Measurements from ENCODE around the gene ZNF267.
"Not testable (repeated sequence)": the region's sequence is repeated elsewhere in the genome, so short reads cannot be mapped to it uniquely, and the experiment has no call there.

ZNF267 gene

DNA sequence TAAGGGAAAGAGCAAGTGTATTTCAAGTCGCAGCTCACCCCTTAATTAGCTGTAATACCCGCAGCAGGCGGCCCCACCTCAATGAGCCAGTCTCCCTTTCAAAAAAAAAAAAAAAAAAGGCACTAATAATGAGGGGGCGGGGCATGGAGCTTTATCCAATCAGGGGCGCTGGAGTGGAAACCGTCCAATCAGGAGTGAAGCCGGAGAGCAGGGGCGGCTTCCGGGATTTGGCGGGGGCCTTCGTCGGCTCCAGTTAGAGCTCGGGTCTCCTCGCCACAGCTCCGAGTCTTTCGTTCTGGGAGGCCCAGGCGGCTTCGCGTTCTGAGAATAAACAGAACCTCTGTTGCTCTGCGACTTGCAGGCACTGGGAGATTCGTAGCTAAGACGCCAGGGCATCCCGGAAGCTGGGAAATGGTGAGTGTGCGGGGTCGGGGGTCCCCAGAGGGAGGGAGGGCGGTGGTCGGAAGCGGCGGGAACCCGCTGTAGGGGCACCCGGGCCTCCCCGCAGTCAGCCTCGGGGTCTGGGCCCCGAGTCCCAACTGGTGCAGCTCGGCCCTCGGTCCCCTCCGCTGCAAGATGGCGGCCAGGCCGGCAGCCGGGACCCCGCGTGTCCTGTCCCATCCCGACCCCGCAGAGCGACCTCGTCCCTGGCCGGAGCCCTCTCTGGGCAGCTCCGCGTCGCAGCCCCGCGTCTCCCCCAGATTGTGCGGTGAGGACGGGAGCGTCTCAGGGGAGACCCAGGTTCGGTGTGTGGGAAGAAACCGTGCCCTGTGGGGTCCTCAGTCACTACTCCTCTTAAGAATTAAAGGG, at the start of gene ZNF267:
Gene ZNF267, plus strand, starts transcription at position 252 of the 810 bp plus-strand sequence. Its CDS starts 160 bp downstream, at position 412.
- peak; percentile 86 for DNase-seq (ENCODE audit: low read depth)

DNA sequence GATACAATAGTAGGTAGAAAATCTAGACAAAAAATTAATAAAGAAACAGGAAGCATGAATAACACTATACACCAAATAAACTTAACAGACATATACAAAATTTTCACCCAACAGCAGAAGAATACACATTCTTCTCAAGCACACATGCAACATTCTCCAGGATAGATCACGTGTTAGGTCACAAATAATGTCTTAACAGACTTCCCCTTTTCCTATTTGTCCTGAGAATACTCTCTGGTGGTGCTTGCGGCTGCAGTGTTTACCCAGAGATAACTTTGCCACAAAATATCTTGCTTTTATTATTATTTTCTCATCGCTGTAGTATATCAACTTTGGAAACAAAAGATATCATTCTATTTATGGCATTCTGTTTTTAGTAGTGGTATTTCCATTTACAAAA, 40.6 kb upstream of the ZNF267 start:
- no peak for DNase-seq (ENCODE audit: low read depth)

DNA sequence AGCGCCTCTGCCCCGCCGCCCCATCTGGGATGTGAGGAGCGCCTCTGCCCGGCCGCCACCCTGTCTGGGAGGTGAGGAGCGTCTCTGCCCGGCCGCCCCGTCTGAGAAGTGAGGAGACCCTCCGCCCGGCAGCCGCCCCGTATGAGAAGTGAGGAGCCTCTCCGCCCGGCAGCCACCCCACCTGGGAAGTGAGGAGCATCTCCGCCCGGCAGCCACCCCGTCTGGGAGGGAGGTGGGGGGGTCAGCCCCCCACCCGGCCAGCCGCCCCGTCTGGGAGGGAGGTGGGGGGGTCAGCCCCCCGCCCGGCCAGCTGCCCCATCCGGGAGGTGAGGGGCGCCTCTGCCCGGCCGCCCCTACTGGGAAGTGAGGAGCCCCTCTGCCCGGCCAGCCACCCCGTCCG, 37.2 kb upstream of the ZNF267 start:
- not testable (repeated sequence) for DNase-seq (ENCODE audit: low read depth)

DNA sequence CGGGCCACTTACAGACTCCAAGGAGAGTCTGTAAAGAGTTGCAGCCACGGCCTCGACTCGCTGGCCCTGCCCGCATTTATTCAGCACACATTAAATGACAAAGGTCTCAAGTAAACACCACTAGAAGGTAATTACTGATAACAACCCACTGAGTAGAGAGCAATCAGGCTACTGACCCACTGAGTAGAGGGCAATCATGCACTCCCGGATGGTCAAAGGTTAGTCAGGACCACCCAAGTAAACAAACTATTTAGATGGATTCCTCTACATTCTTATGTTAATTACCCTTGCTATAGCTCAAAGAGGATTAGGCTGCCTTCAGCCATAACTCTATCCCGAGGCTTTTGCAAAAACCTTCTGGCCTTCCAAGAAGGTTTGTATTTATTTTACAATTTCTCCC, 30.7 kb upstream of the ZNF267 start:
- no peak for DNase-seq (ENCODE audit: low read depth)

DNA sequence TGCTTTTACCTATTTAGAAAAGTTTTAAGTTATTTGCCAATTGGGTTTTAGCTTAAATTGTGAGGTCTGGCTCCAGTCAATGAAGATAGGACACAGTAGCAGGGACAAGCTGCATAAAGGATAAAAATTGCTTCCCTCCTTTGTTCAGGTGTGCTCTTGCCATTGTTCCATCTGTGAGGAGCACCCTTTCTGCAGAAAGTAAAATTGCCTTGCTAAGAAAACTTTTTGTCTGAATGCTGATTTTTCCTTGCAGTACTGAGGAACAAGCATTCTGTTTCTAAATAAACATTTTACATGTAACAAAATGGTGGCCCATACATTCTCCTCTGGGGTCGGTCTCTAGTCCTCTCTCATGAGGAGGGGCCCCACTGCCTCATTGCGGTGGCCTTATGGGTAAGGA, 25.0 kb upstream of the ZNF267 start:
- not testable (repeated sequence) for DNase-seq (ENCODE audit: low read depth)

DNA sequence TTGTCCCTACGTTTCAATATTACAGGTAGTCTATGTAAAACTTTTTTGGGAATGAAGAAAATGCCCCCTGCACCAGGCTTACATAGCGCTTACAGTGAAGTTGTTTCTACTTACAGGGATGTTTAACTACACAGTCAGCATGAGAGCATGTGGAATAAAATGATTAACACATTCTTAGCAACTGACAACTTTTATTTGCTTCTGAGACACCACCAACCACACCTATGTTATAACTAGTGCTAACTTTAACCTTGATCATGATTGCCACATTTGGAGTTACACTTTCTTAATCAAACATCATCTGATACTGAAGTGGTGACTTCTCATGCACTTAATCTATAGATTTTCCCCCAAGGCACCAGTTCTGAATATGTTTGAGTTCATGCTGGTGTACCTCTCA, 20.3 kb upstream of the ZNF267 start:
- no peak for DNase-seq (ENCODE audit: low read depth)

DNA sequence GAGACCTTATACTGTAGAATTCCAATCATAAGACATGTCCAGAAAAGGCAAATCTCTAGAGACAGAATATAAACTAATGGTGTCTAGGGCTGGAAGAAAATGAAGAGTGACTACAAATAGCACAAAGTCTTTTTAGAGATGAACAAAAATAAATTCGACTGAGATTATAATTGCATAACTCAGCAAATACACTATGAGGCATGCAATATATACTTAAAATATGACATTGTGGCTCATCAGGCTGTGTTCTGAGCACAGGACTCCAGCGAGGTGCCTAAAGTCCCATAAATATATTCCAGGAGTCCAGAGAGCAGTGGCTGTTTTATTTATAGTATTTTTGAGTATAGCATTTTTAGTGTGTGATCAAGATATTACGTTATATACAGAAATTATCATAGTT, 13.1 kb upstream of the ZNF267 start:
- no peak for DNase-seq (ENCODE audit: low read depth)

DNA sequence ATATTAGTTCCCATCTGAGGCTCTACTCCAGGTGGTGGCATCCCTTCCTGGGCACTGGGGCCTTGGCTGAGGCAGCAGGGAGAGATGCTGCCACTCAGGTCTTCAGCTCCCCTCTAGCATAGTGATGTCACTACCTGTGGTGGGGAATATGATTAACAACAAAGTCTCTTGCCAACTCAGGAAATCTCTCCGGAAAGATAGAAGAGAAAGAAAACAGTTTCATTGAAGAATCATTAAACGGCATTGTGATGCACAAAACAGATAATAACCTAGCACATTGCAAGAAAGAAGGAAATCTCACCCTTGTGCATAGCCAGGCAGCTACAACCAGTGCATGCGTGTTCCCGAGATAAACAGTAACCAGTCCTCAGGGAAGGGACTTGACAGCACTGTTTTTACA, 12.2 kb upstream of the ZNF267 start:
- no peak for DNase-seq (ENCODE audit: low read depth)

DNA sequence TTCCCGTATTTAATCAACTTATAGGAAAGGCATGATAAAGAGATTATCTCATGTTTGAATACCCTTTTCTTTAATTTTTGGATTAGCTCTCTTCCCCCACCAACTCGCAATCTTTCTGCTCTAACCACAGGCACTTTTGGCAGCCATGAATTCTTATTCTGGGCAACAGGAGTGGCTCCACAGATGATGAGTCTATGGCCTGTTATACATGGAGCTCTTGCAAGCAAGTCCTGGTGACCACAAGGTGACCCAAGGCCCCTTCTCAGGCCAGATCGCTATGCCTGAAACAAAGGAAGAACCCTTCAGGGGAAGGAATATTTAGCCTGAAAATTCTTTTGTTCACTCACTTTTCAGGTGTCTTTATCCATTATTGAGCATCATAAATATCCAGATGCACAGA, 10.8 kb upstream of the ZNF267 start:
- no peak for DNase-seq (ENCODE audit: low read depth)

DNA sequence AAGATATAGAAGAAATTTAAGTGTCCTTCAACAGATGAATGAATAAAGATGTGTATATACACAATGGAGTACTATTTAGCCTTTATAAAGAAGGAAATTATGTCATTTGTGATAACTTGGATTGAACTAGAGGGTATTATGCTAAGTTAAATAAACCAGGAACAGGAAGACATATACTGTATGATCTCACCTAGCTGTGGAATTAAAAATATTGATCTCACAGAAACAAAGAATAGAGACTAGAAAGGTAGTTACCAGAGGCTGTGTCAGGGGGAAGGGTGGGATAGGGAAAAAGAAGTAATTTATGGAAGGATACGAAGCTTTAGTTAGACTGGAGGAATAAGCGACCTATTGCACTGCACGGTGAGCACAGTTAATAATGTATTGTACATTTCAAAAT, 5.4 kb upstream of the ZNF267 start:
- no peak for DNase-seq (ENCODE audit: low read depth)

DNA sequence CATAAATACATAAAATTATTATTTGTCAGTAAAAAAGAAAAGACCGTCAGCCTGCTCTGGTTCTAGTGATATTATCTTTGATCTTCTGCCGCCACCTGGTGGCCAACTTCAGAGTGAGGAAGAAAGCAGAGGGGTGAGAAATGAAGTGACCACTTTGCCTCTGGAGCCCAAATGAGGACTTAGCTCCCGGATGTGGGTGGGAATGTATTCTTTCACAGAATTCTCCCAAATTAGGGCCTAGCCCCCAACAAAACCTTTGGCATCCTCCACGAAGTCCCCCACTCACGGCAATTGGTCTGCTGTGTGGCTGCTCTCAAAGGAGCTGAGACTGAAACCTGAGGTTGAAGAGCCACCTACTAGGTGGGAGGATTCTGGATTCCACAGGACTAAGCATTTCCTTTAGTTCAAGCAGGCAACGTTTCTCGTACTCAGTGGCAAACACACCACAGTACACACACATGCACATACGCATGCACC, 4.9 kb upstream of the ZNF267 start:
- DNase-seq (ENCODE audit: low read depth) = peak; percentile 55

DNA sequence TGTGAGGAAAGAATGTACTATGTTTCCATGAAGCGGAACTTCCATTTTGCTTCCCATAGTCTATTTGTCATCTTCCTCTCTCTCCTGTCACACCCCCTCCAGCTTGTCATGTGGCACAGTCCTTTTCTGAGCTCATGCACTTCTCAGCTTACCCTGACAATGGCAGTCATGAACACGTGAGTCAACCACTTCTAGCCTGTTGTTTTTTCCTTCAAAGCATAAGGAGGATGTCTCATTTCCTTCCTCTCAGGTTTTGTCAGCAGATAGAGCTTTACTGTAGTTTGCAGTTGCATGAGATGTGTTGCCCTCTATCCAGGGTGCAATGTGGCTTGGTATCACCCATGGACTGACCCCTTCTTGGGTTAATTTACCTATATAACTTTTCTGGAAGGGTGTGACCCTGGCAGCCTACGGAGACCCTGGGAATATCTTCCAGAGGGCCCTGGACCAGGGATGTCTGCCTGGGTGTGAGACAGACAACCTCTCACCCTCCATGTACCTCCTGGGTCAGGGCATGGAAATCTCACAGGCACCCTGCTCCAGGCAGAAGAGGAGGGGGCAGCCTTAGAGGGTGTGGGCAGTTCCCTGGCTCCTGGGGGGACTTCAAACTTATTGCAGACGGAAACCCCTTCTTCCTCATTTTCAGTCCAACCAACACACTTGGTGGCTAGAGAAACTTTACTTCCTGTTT, 4.0 kb upstream of the ZNF267 start:
- peak; percentile 59 for DNase-seq (ENCODE audit: low read depth)

DNA sequence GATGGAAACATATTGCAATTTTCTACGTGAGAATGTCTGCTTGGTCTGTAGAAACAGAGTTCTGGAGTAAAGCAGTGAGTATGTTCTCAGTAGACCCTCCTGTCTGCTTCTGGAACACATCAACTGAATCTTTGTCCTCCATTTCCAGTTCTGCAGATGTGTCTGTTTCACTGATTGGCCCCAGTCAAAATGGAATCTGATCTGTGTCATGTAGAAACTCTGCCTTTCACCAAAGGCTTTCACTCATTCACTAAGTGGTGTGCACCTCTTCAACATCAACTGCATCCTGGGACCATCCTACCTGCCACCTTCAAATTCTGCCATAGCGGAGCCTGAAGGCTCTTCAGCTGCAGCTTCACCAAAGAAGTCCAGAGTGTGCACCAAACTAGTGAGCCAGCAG, 2.8 kb upstream of the ZNF267 start:
- DNase-seq (ENCODE audit: low read depth) = no peak

DNA sequence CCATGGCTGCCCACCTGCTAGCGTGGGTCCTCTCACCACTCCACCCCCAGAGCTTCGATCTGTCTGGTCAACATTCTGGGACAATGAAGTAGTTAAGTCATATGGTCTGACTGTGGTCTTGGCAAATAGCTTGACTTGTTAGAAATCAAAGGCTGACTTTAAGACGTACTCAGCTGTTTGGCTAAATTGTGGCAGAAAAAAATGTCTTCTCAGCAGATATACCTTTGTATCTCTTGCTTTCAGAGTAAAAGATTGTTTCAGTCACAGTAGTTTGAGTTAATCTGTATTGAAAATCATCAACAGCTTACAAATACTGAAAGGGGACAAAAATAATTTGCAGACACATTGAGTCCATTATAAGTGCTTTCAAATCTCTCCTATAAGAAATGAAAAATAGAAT, 2.1 kb upstream of the ZNF267 start:
- DNase-seq (ENCODE audit: low read depth) = no peak

DNA sequence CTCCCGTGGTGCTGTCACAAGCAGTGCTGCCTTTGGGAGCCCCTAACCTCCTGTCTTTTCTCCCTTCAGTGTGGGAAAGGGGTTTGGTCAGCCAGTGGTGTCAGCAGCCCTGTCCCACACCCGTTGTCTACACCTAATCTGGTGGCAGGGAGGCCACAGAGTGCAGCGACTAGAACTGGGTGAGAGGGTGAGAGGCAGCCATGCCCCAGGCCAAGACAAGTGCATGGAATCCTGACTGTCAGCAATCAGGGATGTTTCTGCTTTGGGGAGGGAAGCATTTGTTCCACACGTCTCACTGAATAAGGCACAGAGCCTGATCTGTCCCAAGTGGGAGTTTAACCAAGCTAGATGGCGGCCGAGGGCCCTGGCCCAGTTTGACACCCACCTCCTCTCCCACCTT, 1.4 kb upstream of the ZNF267 start:
- DNase-seq (ENCODE audit: low read depth) = no peak

DNA sequence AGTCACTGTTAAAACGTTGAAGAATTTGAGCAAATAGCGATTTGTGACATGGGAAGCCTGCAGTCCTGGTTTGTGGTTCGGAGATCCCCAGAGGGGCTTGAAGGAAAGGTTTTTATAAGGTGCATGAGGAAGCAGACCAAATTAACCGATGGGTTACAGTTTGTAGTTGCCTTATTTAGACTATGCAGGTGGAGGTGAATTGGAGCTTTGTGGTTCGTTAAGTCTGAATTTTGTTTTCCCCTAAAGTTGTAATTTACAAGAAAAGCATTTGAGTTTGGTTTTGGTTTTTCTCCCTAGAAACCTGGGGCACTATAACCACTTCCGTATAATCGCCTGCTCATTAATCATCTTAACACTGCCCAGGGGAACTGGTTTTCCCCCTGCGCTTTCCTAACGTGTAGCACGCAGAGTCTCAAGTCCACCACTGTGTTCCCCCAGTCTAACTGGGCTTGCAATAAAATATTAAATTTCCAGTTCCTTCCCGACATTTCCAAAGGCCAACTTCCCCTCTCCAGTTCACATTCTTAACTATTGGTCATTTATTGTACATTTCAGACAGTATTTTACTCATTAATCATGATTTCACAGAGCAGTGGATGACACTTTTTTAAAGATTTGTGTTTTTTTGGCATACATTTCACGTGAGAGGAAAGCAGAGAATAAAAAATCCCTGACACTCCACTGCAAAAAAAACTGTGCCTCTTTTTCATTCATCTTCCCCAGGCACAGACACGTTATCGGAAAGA, 932 bp downstream of the ZNF267 start:
- DNase-seq (ENCODE audit: low read depth) = peak; percentile 49

DNA sequence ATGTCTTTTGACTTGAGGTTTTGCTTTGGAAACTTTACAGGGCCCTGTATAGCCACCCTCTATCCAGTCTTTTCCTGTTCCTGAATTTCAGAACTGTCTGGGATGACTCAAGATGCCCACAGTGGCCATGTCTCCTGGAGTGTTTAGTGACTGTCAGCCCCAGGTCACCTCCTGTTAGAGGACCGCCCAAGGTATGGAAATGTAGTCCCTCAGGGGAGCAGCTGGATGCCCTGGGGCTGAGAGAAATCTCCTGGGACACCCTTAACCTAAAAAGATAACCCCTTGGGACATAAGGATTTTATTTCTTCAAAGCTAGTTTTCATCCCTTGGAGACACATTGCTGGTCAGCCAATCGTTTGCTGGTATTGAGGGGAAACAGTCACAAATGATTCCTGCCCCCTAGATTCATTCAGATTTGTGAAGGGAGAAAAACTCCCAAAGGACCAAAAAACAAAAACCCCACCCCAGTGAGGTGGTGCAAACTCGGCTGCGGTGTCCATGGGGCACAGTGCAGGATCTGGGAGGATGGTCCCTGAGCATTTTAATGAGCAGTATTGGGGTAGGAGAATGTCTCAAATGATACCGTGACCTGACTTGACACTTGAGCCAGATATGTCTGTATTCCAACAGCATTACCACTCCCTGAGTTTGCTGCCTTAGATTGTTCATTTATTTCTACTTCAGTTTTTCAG, 1.7 kb downstream of the ZNF267 start:
- DNase-seq (ENCODE audit: low read depth) = peak; percentile 38

DNA sequence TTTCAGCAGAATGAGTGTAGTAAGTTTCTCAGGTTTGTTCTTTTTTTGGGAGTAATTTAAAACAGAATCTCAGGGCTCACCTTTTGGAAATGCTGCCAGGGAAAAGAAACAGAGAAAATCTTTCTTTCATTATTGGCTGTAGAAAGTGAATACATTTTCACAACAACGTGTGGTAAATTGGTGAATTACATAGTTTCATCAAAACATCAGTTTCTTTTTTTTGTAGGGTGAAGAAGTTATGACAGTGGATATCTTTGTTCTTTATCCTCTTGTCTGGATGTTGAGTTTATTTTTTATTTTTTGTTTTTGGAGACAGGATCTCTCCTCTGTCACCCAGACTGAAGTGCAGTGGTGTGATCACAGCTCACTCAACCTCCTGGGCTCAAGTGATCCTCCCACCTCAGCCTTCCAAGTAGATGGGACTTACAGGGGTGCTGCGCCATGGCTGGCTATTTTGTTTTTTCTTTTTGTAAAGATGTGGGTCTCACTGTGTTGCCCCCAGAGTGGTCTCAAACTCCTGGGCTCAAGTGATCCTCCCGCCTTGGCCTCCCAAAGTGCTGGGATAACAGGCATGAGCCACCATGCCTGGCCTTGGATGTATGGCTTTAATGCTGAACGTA, 2.4 kb downstream of the ZNF267 start:
- DNase-seq (ENCODE audit: low read depth) = no peak

DNA sequence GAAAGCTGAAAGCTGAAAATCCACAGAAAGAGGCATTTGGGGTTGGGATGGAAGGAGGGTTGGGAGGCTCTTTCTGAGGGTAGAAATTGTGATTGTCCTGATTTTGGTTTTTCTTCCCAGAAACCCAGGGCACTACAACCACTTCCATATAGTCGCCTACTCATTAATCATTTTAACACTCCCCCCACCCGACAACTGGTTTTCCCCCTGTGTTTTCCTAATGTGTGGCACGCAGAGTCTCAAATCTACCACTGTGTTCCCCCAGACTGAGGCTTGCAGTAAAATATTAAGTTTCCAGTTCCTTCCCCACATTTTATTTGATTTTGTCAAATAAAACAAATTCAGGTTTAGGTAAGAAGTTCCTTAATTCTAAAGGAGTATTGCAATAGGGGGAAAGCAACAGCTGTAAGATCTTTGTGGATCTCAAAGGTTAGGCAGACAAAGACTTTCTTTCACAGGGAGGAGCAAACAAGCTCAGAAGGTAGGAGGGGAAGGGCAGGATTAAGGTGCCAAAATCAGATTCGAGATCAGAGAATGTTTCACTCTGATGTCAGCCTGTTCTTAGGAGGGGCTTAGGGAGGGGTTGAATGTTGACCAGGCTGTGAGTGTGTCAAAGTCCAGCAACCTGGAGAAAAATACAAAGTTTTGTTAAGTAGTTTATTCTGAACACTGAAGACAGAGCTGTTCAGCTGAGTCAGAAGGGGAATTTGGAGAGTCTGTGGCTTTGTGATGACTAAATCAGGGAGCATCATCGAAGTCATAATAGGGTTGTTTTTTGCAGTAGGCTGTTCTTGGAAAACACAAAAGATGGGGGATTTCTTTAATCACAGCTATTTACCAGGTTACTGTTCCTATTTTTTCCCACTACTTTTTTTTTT, 3.6 kb downstream of the ZNF267 start:
- peak; percentile 66 for DNase-seq (ENCODE audit: low read depth)

DNA sequence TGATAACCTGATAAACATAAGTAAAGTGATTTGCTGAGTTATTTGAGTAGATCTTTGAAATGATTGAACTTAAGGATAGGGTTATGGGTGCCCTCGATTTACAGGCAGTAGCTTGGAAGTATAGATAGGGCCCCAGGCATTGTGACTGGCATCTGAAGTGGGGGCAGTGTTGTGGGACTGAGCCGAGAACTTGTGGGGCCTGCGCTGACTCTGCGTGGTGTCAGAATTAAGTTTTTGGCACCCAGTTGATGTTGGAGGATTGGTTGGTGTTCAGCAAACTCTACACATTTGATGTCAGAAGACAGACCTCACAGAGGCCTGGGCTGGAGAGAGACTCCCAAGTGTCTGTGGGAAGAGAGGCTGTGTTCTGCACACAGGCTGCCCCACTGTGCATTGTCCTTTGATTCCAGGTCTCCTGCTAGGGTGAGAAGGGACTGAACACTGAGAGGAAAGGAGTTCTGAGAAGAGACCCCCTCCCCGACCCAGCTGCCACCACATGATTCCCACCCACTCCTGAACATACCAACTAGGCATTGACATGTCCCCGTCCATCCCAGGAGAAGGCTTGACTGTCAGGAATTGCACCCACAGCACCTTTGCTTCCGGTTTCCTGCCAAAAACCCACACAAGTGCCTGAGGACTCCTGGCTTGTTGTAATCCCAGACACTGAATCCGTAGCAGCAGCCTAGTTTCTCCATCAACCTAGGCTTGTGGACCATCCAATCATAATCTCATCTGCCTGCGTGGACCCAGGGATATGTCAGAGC, 4.5 kb downstream of the ZNF267 start:
- no peak for DNase-seq (ENCODE audit: low read depth)
